OCI-LY3 (cell line): ENCODE measurements around the gene PIGS.

Experiments used
- CTCF ChIP-seq: fragments of 200-600, 300-600 bp; sonication (generic); IDR thresholded peaks from 2 replicates; pipeline ENCODE4 v1.5.1; 2014; ENCODE audit warnings: antibody characterized with exemption, low read length, low read depth
- EZH2phosphoT487 ChIP-seq: fragments of 200-600 bp; shearing (Covaris generic); IDR thresholded peaks from 2 replicates; pipeline ENCODE4 v1.6.1; 2018; ENCODE audit warnings: antibody characterized with exemption, mixed run types, low read depth

GRCh38 chr17:28592260-28592659 lies 20.9 kb upstream of the PIGS start:
- TF ChIP-seq CTCF, result no peak
- TF ChIP-seq EZH2phosphoT487, result no peak
